G401 (cell line): ENCODE measurements around the gene TLNRD1. TPM values are rescaled to one million over a fixed set of nuclear protein-coding genes. Genes with fewer than 3 reads are reported as not detected.
"Not testable (repeated sequence)": the region's sequence is repeated elsewhere in the genome, so short reads cannot be mapped to it uniquely, and the experiment has no call there.

ENCODE experiments used
- DNase-seq: peaks from one replicate; pipeline ENCODE4 v3.0.0-alpha.2; 2015; ENCODE audit warnings: low spot score
- in situ Hi-C: cut with HindIII; loops from 2 replicates; pipeline ENCODE4 v1.10.0; 2016; ENCODE audit warnings: low sequenced_read_pairs, mixed read lengths
- total RNA-seq: library from RNA; depleted of rRNA; stranded (reverse); fragments of >200 nt; shearing (Covaris generic); gene quantifications from 2 replicates; pipeline ENCODE4 v1.2.3, GENCODE V29; 2014; rRNA removed

TLNRD1 gene
- 40.7 and 42.6 TPM in 2 replicates for total RNA-seq

- in situ Hi-C loops = no loop called here
- DNase-seq = peak; percentile 90
Observed at GRCh38 chr15:81000624-81001151, at the start of gene TLNRD1. Gene TLNRD1, plus strand, starts transcription at chr15:81000923. Its CDS starts 1,349 bp downstream, at chr15:81002272.

GRCh38 chr15:80951941-80952340 is 48.8 kb upstream of the TLNRD1 start:
- in situ Hi-C loops = no loop called here
- DNase-seq = no peak

- DNase-seq = no peak
- in situ Hi-C loops = no loop called here
Observed at GRCh38 chr15:80953001-80953952, 47.4 kb upstream of the TLNRD1 start.

GRCh38 chr15:80953953-80954778 is 46.6 kb upstream of the TLNRD1 start:
- in situ Hi-C loops = no loop called here
- no peak for DNase-seq

- in situ Hi-C loops, DNase-seq: not testable (repeated sequence)
Observed at GRCh38 chr15:80955571-80956452, 44.9 kb upstream of the TLNRD1 start.

- in situ Hi-C loops = no loop called here
Observed at GRCh38 chr15:80957556-80957955, 43.2 kb upstream of the TLNRD1 start.

GRCh38 chr15:80957976-80958375 is 42.7 kb upstream of the TLNRD1 start:
- DNase-seq = no peak
- in situ Hi-C loops = no loop called here

More at GRCh38 chr15:80957556-80957955, 43.2 kb upstream of the TLNRD1 start:
- no peak for DNase-seq

GRCh38 chr15:80958818-80959495 is 41.8 kb upstream of the TLNRD1 start:
- DNase-seq = no peak

GRCh38 chr15:80965454-80965853 is 35.3 kb upstream of the TLNRD1 start:
- in situ Hi-C loops, DNase-seq: not testable (repeated sequence)

More at GRCh38 chr15:80958818-80959495, 41.8 kb upstream of the TLNRD1 start:
- in situ Hi-C loops = no loop called here

- in situ Hi-C loops = no loop called here
- peak; percentile 71 for DNase-seq
Observed at GRCh38 chr15:80966431-80967197, 34.1 kb upstream of the TLNRD1 start.

GRCh38 chr15:80967451-80967850 is 33.3 kb upstream of the TLNRD1 start:
- in situ Hi-C loops = no loop called here
- DNase-seq = no peak

- in situ Hi-C loops = no loop called here
- no peak for DNase-seq
Observed at GRCh38 chr15:80967991-80968510, 32.7 kb upstream of the TLNRD1 start.

GRCh38 chr15:80969316-80969715 is 31.4 kb upstream of the TLNRD1 start:
- in situ Hi-C loops = no loop called here
- DNase-seq = no peak

GRCh38 chr15:80970018-80970657 is 30.6 kb upstream of the TLNRD1 start:
- in situ Hi-C loops = no loop called here
- peak; percentile 84 for DNase-seq

- in situ Hi-C loops = no loop called here
- DNase-seq = no peak
Observed at GRCh38 chr15:80970658-80971057, 30.1 kb upstream of the TLNRD1 start.

GRCh38 chr15:80971143-80971542 is 29.6 kb upstream of the TLNRD1 start:
- in situ Hi-C loops = no loop called here
- no peak for DNase-seq

- no peak for DNase-seq
- in situ Hi-C loops = no loop called here
Observed at GRCh38 chr15:80972276-80972675, 28.4 kb upstream of the TLNRD1 start.
